ENCODE data around the gene PRKAG2.
A peak's percentile ranks its signal among the peaks of the same experiment; 100 is the strongest.
"Not testable (repeated sequence)": the region's sequence is repeated elsewhere in the genome, so short reads cannot be mapped to it uniquely, and the experiment has no call there.

Gene PRKAG2

DNA sequence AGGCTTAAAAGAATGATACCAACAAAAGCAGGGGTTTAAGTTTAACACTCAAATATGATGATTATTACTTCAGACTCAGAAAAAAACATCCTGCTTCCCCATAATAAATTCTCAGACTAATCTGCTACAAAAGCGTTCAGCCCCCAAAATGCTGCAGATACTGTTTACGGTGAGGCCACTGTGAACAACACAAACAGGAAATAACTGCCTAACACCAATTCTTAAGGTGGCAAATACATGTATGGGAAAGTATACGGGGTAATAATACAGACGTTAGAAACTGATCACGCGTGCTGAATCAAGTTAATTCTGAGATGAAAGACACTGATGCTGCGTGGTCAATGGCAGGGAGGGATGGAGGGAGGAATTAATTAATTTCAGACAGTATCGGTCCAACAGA lies 295.2 kb downstream of the PRKAG2 start:
- Histone ChIP-seq H3K27me3 (no peaks in the 10 kb centered on the region), H3K9me3 (no peaks in the 10 kb centered on the region), H3K4me3 (ENCODE audit: low read depth, low read length) (no peak overlapping the region), H3K4me1 (no peaks in the 10 kb centered on the region), H3K36me3 (no peaks in the 10 kb centered on the region)
- no peak for DNase-seq
- TF ChIP-seq, protein P1, sequence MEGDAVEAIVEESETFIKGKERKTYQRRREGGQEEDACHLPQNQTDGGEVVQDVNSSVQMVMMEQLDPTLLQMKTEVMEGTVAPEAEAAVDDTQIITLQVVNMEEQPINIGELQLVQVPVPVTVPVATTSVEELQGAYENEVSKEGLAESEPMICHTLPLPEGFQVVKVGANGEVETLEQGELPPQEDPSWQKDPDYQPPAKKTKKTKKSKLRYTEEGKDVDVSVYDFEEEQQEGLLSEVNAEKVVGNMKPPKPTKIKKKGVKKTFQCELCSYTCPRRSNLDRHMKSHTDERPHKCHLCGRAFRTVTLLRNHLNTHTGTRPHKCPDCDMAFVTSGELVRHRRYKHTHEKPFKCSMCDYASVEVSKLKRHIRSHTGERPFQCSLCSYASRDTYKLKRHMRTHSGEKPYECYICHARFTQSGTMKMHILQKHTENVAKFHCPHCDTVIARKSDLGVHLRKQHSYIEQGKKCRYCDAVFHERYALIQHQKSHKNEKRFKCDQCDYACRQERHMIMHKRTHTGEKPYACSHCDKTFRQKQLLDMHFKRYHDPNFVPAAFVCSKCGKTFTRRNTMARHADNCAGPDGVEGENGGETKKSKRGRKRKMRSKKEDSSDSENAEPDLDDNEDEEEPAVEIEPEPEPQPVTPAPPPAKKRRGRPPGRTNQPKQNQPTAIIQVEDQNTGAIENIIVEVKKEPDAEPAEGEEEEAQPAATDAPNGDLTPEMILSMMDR (IDR thresholded peaks at IDR 0.05; ENCODE audit: low read depth, low read length) = no peak

DNA sequence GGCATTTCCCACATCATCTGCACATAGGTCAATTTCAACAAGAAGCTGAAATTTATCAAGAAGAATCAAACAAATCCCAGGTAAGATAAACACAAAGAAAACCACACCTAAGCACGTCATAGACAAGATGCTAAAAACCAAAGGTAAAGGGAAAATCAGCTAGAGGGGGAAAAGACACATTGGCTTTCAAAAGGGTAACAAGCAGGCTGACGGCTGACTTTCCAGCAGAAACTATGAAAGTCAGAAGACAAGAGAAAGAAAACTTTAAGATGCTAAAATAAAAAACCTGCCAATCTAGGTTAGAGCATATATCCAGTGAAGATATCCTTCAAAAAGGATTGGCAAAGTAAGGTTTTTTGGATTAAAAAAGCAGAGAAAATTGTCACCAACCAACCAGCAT lies 297.3 kb downstream of the PRKAG2 start:
- no peaks in the 10 kb centered on the region for H3K27me3 ChIP-seq
- no peaks in the 10 kb centered on the region for H3K36me3 ChIP-seq
- H3K4me3 ChIP-seq (ENCODE audit: low read depth, low read length) = no peak overlapping the region
- TF ChIP-seq, protein P1 (IDR thresholded peaks at IDR 0.05; ENCODE audit: low read depth, low read length) = no peak
- no peaks in the 10 kb centered on the region for H3K9me3 ChIP-seq
- no peaks in the 10 kb centered on the region for H3K4me1 ChIP-seq
- DNase-seq = no peak

DNA sequence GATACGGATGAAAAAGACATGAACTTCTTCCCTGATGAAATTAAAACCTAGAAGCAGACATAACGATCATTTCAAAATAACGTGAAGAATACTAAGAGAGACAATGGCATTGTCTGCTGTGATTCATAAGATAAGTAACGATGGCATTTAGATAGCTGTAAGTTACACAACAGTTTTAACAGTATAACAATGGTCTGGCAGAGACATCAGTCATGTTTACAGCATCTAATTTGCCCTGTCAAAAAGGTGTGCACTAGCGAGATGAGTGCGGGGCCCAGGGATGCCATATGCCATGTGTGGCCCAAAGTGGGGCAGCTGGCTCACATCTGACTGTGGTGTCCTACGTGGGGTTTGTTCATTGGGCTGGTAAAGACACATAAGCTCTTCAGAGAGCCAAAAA lies 301.5 kb downstream of the PRKAG2 start:
- DNase-seq = no peak
- no peaks in the 10 kb centered on the region for H3K27me3 ChIP-seq
- TF ChIP-seq, protein P1 (IDR thresholded peaks at IDR 0.05; ENCODE audit: low read depth, low read length) = no peak
- H3K4me1 ChIP-seq = no peaks in the 10 kb centered on the region
- H3K36me3 ChIP-seq = no peaks in the 10 kb centered on the region
- no peak overlapping the region for H3K4me3 ChIP-seq (ENCODE audit: low read depth, low read length)
- no peaks in the 10 kb centered on the region for H3K9me3 ChIP-seq

DNA sequence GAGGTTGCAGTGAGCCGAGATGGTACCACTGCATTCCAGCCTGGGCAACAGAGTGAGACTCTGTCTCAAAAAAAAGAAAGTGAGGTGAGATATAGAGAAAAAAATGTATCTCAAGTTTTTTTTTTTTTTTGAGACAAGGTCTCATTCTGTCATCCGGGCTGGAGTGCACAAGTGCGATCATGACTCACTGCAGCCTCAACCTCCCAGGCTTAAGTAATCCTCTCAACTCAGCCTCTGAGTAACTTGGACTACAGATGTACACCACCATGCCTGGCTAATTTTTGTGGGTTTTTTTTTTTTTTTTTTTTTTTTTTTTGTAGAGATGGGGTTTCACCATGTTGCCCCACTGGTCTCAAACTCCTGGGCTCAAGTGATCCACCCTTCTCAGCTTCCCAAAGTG lies 303.9 kb downstream of the PRKAG2 start:
- DNase-seq; H3K27me3 ChIP-seq; H3K4me1 ChIP-seq; H3K9me3 ChIP-seq; H3K4me3 ChIP-seq (ENCODE audit: low read depth, low read length); H3K36me3 ChIP-seq: not testable (repeated sequence)

DNA sequence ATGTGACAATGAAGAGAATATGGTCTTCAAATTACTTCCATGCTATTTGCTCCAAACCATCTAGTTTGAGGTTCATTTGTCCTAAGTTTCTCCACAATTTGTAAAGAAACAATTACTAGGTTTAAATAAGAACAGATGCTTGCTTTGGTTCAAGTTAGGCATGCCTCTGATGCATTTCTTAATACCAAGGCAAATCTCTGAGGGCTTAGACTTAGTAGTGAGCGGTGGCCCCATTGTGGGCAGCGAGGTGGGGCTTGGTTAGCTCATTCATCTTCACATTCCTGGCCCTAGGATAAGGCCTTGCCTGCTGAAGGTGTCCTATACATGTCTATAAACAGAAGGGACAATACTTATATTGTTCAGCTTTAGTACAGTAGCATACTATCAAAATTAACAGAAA lies 304.8 kb downstream of the PRKAG2 start:
- DNase-seq = no peak
- H3K36me3 ChIP-seq = no peaks in the 10 kb centered on the region
- H3K4me3 ChIP-seq (ENCODE audit: low read depth, low read length) = no peak overlapping the region
- TF ChIP-seq, protein P1 (IDR thresholded peaks at IDR 0.05; ENCODE audit: low read depth, low read length) = no peak
- H3K27me3 ChIP-seq = no peaks in the 10 kb centered on the region
- H3K4me1 ChIP-seq = no peaks in the 10 kb centered on the region
- H3K9me3 ChIP-seq = no peaks in the 10 kb centered on the region

DNA sequence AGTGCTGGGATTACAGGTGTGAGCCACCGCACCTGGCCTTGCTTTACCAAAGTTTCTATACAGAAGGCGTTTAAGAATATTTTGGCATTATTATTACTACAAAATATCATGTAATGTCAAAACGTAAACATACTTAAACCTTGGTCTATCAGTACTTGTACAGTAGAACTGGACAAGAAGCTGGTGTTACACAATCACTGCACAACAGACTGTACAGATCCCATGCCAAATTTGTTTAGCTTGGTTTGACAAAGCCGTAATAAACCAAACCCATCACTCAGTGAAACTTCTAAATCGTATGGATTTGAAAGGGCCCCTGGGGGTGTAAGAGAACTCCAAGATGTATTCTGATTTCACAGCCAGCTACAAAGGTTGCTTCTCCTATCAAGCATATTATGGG lies 305.4 kb downstream of the PRKAG2 start:
- H3K4me3 ChIP-seq (ENCODE audit: low read depth, low read length) = no peak overlapping the region
- H3K9me3 ChIP-seq = no peaks in the 10 kb centered on the region
- H3K27me3 ChIP-seq = no peaks in the 10 kb centered on the region
- 0 out of 2 replicates have a peak, but pooled peaks cover 4% of the 10 kb centered on the region for H3K4me1 ChIP-seq
- H3K36me3 ChIP-seq = no peaks in the 10 kb centered on the region
- no peak for DNase-seq
- TF ChIP-seq, protein P1 (IDR thresholded peaks at IDR 0.05; ENCODE audit: low read depth, low read length) = no peak

DNA sequence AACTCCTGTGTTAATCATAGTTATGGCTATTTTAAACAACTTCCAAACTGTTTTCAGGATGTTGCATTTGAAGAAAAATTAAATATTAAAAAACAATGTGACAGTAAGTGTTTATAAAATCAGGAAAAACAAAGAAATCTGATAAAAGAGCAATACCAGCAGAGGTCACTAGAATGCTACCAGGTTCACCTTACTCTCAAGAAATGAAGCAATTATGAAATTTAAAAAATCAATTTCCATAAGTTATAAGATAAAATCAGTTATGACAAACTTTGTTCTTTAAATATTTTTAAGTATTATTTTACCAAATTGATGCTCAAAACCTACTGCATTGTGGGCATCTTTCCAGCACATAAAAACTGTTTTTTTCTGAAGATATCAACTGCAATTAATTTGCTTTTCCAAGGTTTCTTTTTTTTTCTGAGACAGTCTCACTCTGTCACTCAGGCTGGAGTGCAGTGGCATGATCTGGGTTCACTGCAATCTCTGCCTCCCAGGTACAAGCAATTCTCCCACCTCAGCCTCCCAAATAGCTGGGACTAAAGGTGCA lies 306.5 kb downstream of the PRKAG2 start:
- TF ChIP-seq, protein P1 (IDR thresholded peaks at IDR 0.05; ENCODE audit: low read depth, low read length) = peak; percentile 48
- no peak for DNase-seq
- H3K4me1 ChIP-seq = 0 out of 2 replicates have a peak, but pooled peaks cover 4% of the 10 kb centered on the region
- H3K36me3 ChIP-seq = no peaks in the 10 kb centered on the region
- no peaks in the 10 kb centered on the region for H3K27me3 ChIP-seq
- no peaks in the 10 kb centered on the region for H3K9me3 ChIP-seq
- no peak overlapping the region for H3K4me3 ChIP-seq (ENCODE audit: low read depth, low read length)

Data from BE2C (cell line).